ENCODE measurements around the gene BEND5. TPM values are rescaled to one million over a fixed set of nuclear protein-coding genes. Genes with fewer than 3 reads are reported as not detected.

BEND5 gene
- total and polyA plus RNA-seq, 9 donors, result 8.0 to 20.1 (median 12.0) TPM

DNA sequence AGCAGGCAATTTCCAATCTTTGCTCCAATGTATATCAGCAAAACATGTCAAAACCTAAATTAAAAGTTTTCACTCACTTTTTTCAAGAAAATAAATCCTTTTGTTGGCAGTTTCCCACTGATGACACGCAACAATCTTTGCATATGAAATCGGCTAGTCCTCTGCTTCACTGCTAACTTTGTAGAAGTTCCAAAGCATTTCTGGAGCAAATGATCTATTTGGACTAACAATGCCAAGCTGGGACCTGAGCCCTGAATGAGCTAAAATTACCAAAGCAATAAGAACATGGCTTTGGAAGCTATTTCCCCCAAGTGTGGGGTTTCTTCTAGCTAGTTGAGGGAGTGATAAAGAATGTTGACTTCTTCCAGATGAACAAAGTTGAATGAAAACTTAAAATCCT is 5.1 kb downstream of the BEND5 start:
- Histone ChIP-seq H3K27ac (ENCODE audit: low read length) (peak overlapping the region; percentile 31), H3K9me3 (replicated peaks; ENCODE audit: control insufficient read depth, low read depth, low read length) (no peaks in the 10 kb centered on the region), H3K27me3 (ENCODE audit: control insufficient read depth, insufficient read depth, low read length) (no peaks in the 10 kb centered on the region), H3K4me1 (ENCODE audit: control insufficient read depth, insufficient read depth, low read length) (peaks cover 14% of the 10 kb centered on the region), H3K36me3 (ENCODE audit: control insufficient read depth, insufficient read depth, low read length) (peaks cover 20% of the 10 kb centered on the region), H3K4me3 (ENCODE audit: low read length) (no peak overlapping the region)
- 28% methylated on average over 2 of the region's 2 CpGs for WGBS (ENCODE audit: insufficient coverage)
- peak; percentile 87 for DNase-seq

DNA sequence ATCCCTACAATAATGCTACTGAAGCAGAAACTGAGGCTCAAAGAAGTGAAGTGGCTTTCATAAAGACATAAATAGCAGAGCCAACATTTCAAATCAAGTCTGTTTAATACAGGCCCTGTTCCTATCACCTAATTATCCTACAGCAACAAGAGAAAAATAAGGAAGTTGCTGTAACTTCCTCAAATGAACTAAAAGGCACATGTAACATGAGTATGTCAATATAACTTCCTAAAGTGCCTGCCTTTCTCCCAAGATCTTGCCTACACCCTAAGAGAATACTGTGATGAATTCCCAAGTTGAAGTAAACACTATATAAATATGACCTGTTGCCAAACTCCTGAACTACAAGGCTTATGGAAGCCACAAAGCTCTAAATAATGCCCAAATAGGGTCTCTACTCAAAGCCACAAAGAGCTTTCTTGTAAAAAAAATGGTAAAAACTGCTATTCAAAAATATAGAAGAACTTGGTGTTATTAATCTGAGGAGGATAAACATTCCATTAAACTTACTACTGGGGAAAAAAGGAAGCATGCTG is 8.6 kb downstream of the BEND5 start:
- Histone ChIP-seq H3K27me3 (ENCODE audit: control insufficient read depth, insufficient read depth, low read length) (no peaks in the 10 kb centered on the region), H3K9me3 (replicated peaks; ENCODE audit: control insufficient read depth, low read depth, low read length) (no peaks in the 10 kb centered on the region), H3K4me3 (ENCODE audit: low read length) (no peak overlapping the region), H3K36me3 (ENCODE audit: control insufficient read depth, insufficient read depth, low read length) (peaks cover 20% of the 10 kb centered on the region), H3K27ac (ENCODE audit: low read length) (no peak overlapping the region), H3K4me1 (ENCODE audit: control insufficient read depth, insufficient read depth, low read length) (peaks cover 7% of the 10 kb centered on the region)
- no peak for DNase-seq

DNA sequence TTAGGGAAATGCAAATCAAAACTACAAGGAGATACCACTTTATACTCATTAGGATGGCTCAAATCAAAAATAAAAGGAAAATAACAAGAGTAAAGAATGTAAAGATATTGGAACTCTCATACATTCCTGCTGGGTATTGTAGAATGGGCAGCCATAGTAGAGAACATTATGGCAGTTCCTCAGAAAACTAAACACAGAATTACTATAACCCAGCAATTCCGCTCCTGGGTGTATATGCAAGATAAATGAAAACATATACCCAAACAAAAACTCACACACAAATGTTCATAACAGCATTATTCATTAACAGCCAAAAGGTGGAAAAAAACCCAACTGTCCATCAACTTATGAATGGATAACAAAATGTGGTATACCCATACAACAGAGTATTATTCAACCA is 11.4 kb downstream of the BEND5 start:
- Histone ChIP-seq H3K4me3 (ENCODE audit: low read length) (no peak overlapping the region), H3K27ac (ENCODE audit: low read length) (no peak overlapping the region), H3K27me3 (ENCODE audit: control insufficient read depth, insufficient read depth, low read length) (no peaks in the 10 kb centered on the region), H3K36me3 (ENCODE audit: control insufficient read depth, insufficient read depth, low read length) (peaks cover 14% of the 10 kb centered on the region), H3K9me3 (replicated peaks; ENCODE audit: control insufficient read depth, low read depth, low read length) (no peaks in the 10 kb centered on the region), H3K4me1 (ENCODE audit: control insufficient read depth, insufficient read depth, low read length) (peaks cover 5% of the 10 kb centered on the region)
- no peak for DNase-seq
- WGBS (ENCODE audit: insufficient coverage), result no CpG with 5 or more reads among the region's 1 CpG

DNA sequence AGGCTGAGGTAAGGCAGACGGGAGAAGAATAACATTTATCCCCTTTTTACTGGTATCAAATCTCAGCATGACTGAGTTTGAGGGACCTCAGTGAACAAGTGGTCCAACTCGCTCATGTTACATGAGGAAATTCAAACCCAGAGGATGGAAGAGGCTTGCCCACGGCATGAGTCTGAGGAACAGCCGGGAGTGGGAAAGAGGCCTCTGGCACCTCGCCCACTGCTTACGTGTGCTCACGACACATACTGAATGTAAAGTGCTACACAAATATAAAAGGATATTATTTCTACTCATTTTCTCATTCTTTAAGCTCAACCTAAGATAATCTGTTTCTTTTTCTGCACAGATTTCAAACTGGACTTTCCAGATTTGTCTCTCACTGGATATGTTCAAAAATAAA is 14.7 kb downstream of the BEND5 start:
- H3K4me3 ChIP-seq (ENCODE audit: low read length), result no peak overlapping the region
- no peak overlapping the region for H3K27ac ChIP-seq (ENCODE audit: low read length)
- peaks cover 30% of the 10 kb centered on the region for H3K36me3 ChIP-seq (ENCODE audit: control insufficient read depth, insufficient read depth, low read length)
- peaks cover 5% of the 10 kb centered on the region for H3K4me1 ChIP-seq (ENCODE audit: control insufficient read depth, insufficient read depth, low read length)
- H3K9me3 ChIP-seq (replicated peaks; ENCODE audit: control insufficient read depth, low read depth, low read length), result no peaks in the 10 kb centered on the region
- no peaks in the 10 kb centered on the region for H3K27me3 ChIP-seq (ENCODE audit: control insufficient read depth, insufficient read depth, low read length)
- WGBS (ENCODE audit: insufficient coverage), result 86% methylated on average over 1 of the region's 7 CpGs
- DNase-seq, result peak; percentile 71

DNA sequence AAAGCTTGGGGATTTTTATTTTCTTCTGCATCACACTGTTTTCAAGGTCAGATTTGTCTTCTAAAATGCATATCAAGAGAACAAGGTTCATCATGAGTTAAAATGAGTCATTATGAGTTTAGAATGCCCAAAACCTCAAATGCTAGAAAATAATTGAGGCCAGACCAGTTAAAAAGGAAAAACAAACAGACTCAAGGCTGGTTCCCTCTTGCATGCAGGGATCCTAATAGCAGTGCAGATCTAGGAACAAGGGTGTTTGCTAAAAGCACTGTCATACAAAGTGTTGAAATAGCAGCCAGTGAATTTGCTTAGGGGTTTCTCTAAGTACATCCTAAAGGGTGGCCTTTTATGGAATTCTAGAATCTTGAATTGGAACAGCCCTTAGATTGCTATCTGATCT is 15.3 kb downstream of the BEND5 start:
- Histone ChIP-seq H3K27me3 (ENCODE audit: control insufficient read depth, insufficient read depth, low read length) (no peaks in the 10 kb centered on the region), H3K9me3 (replicated peaks; ENCODE audit: control insufficient read depth, low read depth, low read length) (no peaks in the 10 kb centered on the region), H3K36me3 (ENCODE audit: control insufficient read depth, insufficient read depth, low read length) (peaks cover 28% of the 10 kb centered on the region), H3K4me3 (ENCODE audit: low read length) (no peak overlapping the region), H3K4me1 (ENCODE audit: control insufficient read depth, insufficient read depth, low read length) (peaks cover 5% of the 10 kb centered on the region), H3K27ac (ENCODE audit: low read length) (no peak overlapping the region)
- DNase-seq, result no peak

DNA sequence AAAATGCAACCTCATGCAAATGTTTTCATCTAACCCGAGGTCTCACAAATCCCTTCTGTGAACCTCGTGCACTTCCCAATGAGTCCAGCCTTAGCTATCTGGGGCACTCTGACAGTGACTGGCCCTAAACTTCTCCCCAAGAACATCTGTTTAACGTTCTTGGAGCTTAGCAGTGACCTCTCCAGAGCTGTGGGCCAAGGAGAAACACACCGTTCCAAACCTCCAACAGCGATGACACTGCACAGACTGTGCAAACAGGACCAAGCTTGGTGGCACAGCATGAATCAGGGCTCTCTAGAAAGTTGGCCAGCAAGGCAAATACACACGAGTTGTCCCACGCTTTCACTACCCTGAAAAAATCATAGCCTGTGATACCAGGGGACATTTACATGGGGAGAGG is 15.8 kb downstream of the BEND5 start:
- WGBS (ENCODE audit: insufficient coverage), result 83% methylated on average over 5 of the region's 7 CpGs

DNA sequence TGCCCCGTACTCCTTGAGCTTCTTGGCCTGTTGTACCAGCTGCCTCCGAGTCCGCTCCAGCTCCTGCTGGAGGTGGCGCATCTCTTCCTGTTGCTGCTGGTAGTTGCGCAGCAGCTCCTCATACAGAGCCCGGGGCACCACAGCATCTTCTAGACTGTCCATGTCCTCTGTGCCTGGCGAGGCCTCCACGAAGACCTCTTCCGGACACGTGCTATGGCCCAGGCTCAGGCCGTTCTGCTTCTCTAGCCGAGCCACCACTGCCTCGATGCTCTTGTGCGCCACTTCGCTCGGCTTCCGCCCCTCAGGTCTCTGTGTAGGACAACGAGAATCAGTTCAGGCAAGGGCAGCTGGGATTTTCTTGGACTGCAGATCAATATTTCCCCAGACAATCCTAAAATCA is 17.7 kb downstream of the BEND5 start:
- DNase-seq, result no peak

More for the DNA sequence above, 15.8 kb downstream of the BEND5 start:
- DNase-seq, result no peak
- Histone ChIP-seq H3K4me1 (ENCODE audit: control insufficient read depth, insufficient read depth, low read length) (peaks cover 5% of the 10 kb centered on the region), H3K4me3 (ENCODE audit: low read length) (no peak overlapping the region), H3K36me3 (ENCODE audit: control insufficient read depth, insufficient read depth, low read length) (peaks cover 27% of the 10 kb centered on the region), H3K9me3 (replicated peaks; ENCODE audit: control insufficient read depth, low read depth, low read length) (no peaks in the 10 kb centered on the region), H3K27me3 (ENCODE audit: control insufficient read depth, insufficient read depth, low read length) (no peaks in the 10 kb centered on the region), H3K27ac (ENCODE audit: low read length) (no peak overlapping the region)

DNA sequence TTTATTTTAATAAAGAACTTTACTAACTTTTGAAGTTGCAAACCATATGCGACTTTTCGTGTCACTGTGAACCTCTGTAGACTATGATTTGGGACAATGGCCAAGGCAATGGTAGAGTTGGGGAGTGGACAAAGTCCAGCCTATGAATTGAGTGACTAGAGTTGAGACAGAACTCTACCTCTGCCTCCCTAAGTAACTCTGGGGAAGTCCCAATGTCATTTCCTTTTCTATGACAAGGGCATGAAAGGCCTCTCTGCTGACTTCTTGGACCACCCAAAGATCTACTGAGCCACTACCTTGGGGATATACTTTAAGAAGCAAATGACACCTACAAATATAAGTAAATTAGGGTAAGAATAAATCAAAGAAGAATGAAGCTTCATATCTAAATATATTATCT is 19.3 kb downstream of the BEND5 start:
- no peak for DNase-seq

More for the DNA sequence above, 17.7 kb downstream of the BEND5 start:
- H3K4me1 ChIP-seq (ENCODE audit: control insufficient read depth, insufficient read depth, low read length), result peaks cover 5% of the 10 kb centered on the region
- H3K27ac ChIP-seq (ENCODE audit: low read length), result no peak overlapping the region
- peaks cover 35% of the 10 kb centered on the region for H3K36me3 ChIP-seq (ENCODE audit: control insufficient read depth, insufficient read depth, low read length)
- 92% methylated on average over 18 of the region's 18 CpGs for WGBS (ENCODE audit: insufficient coverage)
- H3K4me3 ChIP-seq (ENCODE audit: low read length), result no peak overlapping the region
- H3K9me3 ChIP-seq (replicated peaks; ENCODE audit: control insufficient read depth, low read depth, low read length), result no peaks in the 10 kb centered on the region
- no peaks in the 10 kb centered on the region for H3K27me3 ChIP-seq (ENCODE audit: control insufficient read depth, insufficient read depth, low read length)

DNA sequence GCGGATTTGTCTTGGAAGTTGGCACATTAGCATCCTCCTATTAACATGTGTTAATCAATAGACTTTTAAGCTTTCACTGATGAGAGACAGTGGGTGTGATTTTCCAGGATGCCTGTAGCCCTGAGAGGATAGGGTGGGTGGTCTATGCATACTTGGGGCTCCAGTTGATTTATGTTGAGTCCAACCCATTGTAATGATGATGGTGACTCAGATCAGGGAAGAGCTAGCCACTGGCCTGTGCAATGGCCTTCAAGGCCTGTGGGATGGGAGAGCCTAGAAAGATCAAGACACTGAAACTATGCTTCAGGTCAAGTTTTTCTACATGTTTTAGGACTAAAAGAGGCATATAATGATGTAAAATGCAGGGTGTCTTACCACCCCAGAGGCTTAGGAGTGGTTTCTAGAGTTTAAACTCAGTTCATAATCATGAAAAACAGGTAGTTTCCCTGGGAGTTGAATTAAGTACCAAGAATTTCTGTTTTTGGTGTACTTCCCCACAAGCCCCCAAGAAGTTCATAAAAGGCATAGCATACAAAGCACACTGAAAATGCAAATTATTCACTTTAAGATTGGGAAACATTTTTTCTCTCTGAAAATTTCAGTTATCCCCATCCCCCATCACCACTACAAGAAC is 19.9 kb downstream of the BEND5 start:
- no peaks in the 10 kb centered on the region for H3K9me3 ChIP-seq (replicated peaks; ENCODE audit: control insufficient read depth, low read depth, low read length)
- no peak for DNase-seq
- H3K4me1 ChIP-seq (ENCODE audit: control insufficient read depth, insufficient read depth, low read length), result peaks cover 2% of the 10 kb centered on the region
- peaks cover 35% of the 10 kb centered on the region for H3K36me3 ChIP-seq (ENCODE audit: control insufficient read depth, insufficient read depth, low read length)
- H3K4me3 ChIP-seq (ENCODE audit: low read length), result no peak overlapping the region
- H3K27ac ChIP-seq (ENCODE audit: low read length), result no peak overlapping the region
- no CpG with 5 or more reads among the region's 1 CpG for WGBS (ENCODE audit: insufficient coverage)
- H3K27me3 ChIP-seq (ENCODE audit: control insufficient read depth, insufficient read depth, low read length), result no peaks in the 10 kb centered on the region

More for the DNA sequence above, 19.3 kb downstream of the BEND5 start:
- WGBS (ENCODE audit: insufficient coverage), result no CpG with 5 or more reads among the region's 2 CpGs
- Histone ChIP-seq H3K4me1 (ENCODE audit: control insufficient read depth, insufficient read depth, low read length) (peaks cover 5% of the 10 kb centered on the region), H3K4me3 (ENCODE audit: low read length) (no peak overlapping the region), H3K36me3 (ENCODE audit: control insufficient read depth, insufficient read depth, low read length) (peaks cover 35% of the 10 kb centered on the region), H3K27me3 (ENCODE audit: control insufficient read depth, insufficient read depth, low read length) (no peaks in the 10 kb centered on the region), H3K27ac (ENCODE audit: low read length) (no peak overlapping the region), H3K9me3 (replicated peaks; ENCODE audit: control insufficient read depth, low read depth, low read length) (no peaks in the 10 kb centered on the region)

DNA sequence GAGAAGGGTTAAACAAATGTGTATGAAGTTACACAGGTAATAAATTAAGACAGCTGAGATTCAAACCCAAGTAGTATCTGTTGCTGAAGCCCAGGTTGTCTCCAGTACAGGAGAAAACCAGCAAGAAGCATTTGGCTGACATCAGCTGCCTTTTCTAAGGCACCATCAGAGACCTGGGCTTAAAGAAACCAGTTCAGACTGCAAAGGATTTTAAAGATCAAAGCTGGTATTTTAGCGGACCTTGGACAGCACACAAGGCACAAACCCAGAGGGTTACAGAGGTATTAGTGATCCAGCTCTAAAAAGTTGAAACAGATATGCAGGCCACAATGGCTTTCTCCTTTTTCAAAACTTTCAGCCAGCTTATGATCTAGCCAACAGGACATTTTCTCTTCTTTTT is 23.4 kb downstream of the BEND5 start:
- DNase-seq, result no peak
- Histone ChIP-seq H3K9me3 (replicated peaks; ENCODE audit: control insufficient read depth, low read depth, low read length) (no peaks in the 10 kb centered on the region), H3K27me3 (ENCODE audit: control insufficient read depth, insufficient read depth, low read length) (no peaks in the 10 kb centered on the region), H3K27ac (ENCODE audit: low read length) (no peak overlapping the region), H3K4me3 (ENCODE audit: low read length) (no peak overlapping the region), H3K4me1 (ENCODE audit: control insufficient read depth, insufficient read depth, low read length) (no peaks in the 10 kb centered on the region), H3K36me3 (ENCODE audit: control insufficient read depth, insufficient read depth, low read length) (peaks cover 36% of the 10 kb centered on the region)
- WGBS (ENCODE audit: insufficient coverage), result 60% methylated on average over 1 of the region's 1 CpG

DNA sequence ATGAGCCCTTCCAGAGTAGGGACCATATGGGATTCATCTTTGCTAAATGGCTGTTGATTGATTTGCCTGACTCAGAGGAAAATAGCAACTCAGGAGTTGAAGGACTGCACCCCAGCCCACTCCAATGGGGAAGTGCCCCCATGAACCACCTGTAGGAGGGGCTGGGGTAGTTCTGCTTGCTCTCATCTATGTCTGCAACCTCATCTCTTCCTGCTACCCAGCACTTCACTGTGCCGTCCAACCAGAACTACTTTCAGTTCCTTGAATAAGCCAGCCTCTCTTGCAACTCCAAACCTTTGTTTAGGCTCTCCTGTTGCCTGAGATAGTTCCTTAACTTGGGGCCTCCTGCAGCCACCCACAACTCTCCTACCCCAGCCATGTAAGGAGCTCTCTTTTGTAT is 26.6 kb downstream of the BEND5 start:
- no peaks in the 10 kb centered on the region for H3K4me1 ChIP-seq (ENCODE audit: control insufficient read depth, insufficient read depth, low read length)
- no peaks in the 10 kb centered on the region for H3K9me3 ChIP-seq (replicated peaks; ENCODE audit: control insufficient read depth, low read depth, low read length)
- WGBS (ENCODE audit: insufficient coverage), result 71% methylated on average over 1 of the region's 1 CpG
- no peaks in the 10 kb centered on the region for H3K27me3 ChIP-seq (ENCODE audit: control insufficient read depth, insufficient read depth, low read length)
- no peak overlapping the region for H3K27ac ChIP-seq (ENCODE audit: low read length)
- no peak for DNase-seq
- H3K4me3 ChIP-seq (ENCODE audit: low read length), result no peak overlapping the region
- H3K36me3 ChIP-seq (ENCODE audit: control insufficient read depth, insufficient read depth, low read length), result peaks cover 33% of the 10 kb centered on the region

Data from muscle of leg (tissue), 11 donors.